Measurements from ENCODE around the gene CACNA1S. TPM values are rescaled to one million over a fixed set of nuclear protein-coding genes. Genes with fewer than 3 reads are reported as not detected.

Gene CACNA1S
- total and polyA plus RNA-seq, 8 donors, result under 0.01 to 0.18 TPM; not detected in 6

DNA sequence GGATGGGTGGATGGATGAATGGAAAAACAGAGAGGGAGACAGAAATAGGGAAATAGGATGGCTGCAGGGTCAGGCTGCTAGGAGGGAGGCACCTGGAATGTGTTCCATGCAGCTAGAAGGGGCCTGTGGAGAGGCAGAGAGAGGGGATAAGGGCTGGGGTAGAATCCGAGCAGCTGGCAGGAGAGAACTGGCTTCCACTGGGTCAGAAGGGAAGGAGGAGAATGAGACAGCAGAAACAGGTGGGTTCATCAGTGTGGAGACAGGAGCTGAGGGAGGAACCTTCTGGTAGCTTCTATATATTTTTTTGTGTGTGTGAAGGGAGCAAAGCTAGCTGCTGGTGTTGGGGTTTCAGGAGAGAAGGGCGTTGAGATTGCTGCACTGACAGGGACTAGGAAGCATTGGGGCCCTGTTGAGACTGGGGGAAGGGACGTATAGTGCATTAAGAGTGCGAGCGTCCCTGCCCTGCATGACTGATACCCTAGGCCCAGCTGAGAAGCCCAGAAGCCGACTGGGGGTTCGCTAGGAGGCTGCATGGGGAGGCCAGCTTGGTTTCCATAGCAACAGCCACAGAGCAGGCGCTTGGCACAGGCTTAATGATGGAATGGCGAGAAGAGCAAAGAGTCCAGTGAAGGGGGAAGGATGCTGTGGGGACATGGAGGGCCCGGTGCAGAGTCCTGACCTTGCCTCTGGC is 73.9 kb downstream of the CACNA1S start:
- WGBS, 5 donors, result 86 to 91% (median 88%) methylated on average over 10 of the region's 10 CpGs
- Histone ChIP-seq H3K4me1 (peaks cover 0 to 7% (median 3%) of the 10 kb centered on the region in 4 donors), H3K9me3 (no peaks in the 10 kb centered on the region), H3K27me3 (no peaks in the 10 kb centered on the region), H3K4me3 (no peak overlapping the region), H3K36me3 (no peaks in the 10 kb centered on the region), H3K27ac (no peak overlapping the region)
- no peak for DNase-seq
- no peak for TF ChIP-seq EP300 (IDR thresholded peaks at IDR 0.05)
- TF ChIP-seq POLR2A (IDR thresholded peaks at IDR 0.05), result no peak
- TF ChIP-seq, protein P1, sequence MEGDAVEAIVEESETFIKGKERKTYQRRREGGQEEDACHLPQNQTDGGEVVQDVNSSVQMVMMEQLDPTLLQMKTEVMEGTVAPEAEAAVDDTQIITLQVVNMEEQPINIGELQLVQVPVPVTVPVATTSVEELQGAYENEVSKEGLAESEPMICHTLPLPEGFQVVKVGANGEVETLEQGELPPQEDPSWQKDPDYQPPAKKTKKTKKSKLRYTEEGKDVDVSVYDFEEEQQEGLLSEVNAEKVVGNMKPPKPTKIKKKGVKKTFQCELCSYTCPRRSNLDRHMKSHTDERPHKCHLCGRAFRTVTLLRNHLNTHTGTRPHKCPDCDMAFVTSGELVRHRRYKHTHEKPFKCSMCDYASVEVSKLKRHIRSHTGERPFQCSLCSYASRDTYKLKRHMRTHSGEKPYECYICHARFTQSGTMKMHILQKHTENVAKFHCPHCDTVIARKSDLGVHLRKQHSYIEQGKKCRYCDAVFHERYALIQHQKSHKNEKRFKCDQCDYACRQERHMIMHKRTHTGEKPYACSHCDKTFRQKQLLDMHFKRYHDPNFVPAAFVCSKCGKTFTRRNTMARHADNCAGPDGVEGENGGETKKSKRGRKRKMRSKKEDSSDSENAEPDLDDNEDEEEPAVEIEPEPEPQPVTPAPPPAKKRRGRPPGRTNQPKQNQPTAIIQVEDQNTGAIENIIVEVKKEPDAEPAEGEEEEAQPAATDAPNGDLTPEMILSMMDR (IDR thresholded peaks at IDR 0.05), result no peak
- TF ChIP-seq POLR2AphosphoS5 (IDR thresholded peaks at IDR 0.05), result no peak
- intact Hi-C loops (cut with DNase I; ENCODE audit: low total_unique reads), result loop anchor here (5.0 kb wide), 1 partner anchor 416 kb away; the partner anchor contains the start of gene KIF14

DNA sequence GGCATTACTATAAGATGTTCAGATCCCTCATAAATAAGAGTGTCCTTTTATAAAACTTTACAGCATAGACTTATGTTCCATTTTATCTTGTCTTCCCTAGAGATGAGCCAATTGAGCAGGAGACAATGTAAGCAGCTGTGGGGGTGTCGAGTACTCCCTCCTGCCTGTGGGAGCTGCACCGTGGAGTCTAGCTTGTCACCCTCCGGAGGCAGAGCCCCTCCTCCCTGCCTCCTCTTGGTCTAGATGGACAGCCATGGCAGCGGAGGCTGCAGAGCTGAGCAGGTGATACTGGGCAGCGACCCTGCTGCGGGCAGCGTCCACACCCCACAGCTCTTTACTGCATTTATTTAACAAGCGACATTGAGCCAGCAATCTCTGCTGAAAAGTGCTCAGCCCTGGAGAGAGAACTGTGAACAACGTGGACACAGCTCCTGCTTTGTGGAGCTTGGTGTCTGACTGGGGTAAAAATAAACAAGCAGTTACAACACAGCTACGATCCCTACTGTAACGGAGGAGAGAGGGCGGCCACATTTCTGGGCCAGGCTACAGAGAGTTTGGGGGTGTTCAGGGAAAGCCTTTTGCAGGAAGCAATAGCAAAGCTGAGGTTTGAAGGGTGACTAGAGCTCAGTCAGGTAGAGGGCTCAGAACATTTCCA is 75.9 kb downstream of the CACNA1S start:
- TF ChIP-seq POLR2A (IDR thresholded peaks at IDR 0.05) (no peak), POLR2AphosphoS5 (IDR thresholded peaks at IDR 0.05) (no peak), EP300 (IDR thresholded peaks at IDR 0.05) (no peak)
- TF ChIP-seq, protein P1 (IDR thresholded peaks at IDR 0.05), result no peak
- DNase-seq, result no peak
- WGBS, 5 donors, result 36 to 61% (median 53%) methylated on average over 12 of the region's 12 CpGs

DNA sequence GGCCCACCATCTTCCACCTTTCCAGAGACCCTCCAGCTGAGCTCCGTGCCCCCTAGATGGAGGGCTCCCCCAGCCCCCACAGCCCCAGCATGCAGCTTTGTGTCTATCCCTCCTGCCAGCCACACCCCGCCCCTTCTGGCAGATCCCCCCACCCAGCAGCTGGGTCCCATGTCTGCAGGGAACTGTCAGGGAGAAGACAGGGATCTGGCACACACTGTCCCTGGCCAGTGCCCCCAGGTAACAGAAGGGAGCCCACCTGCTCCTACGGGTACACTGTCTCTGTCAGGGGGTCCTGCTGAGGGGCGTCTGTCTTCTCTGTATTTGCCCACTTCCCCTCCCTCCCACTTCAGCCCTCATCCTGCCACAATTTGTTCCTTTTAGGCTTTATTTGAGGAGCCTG is 77.6 kb downstream of the CACNA1S start:
- H3K27ac ChIP-seq, result no peak overlapping the region
- WGBS, 5 donors, result 82 to 89% (median 84%) methylated on average over 4 of the region's 4 CpGs
- intact Hi-C loops (cut with DNase I; ENCODE audit: low total_unique reads), result loop anchor here (5.0 kb wide), 1 partner anchor 412 kb away; the partner anchor contains the start of gene KIF14
- H3K4me3 ChIP-seq, result no peak overlapping the region
- H3K9me3 ChIP-seq, result no peaks in the 10 kb centered on the region
- no peak for TF ChIP-seq POLR2AphosphoS5 (IDR thresholded peaks at IDR 0.05)
- TF ChIP-seq EP300 (IDR thresholded peaks at IDR 0.05), result no peak
- no peak for TF ChIP-seq POLR2A (IDR thresholded peaks at IDR 0.05)
- TF ChIP-seq, protein P1 (IDR thresholded peaks at IDR 0.05), result no peak
- no peak for DNase-seq
- no peaks in the 10 kb centered on the region for H3K36me3 ChIP-seq
- no peaks in the 10 kb centered on the region for H3K27me3 ChIP-seq
- no peaks in the 10 kb centered on the region for H3K4me1 ChIP-seq

More for the DNA sequence above, 75.9 kb downstream of the CACNA1S start:
- no peaks in the 10 kb centered on the region for H3K4me1 ChIP-seq
- H3K4me3 ChIP-seq, result no peak overlapping the region
- H3K36me3 ChIP-seq, result no peaks in the 10 kb centered on the region
- no peak overlapping the region for H3K27ac ChIP-seq
- intact Hi-C loops (cut with DNase I; ENCODE audit: low total_unique reads), result loop anchor here (5.0 kb wide), 1 partner anchor 414 kb away; the partner anchor contains the start of gene KIF14
- no peaks in the 10 kb centered on the region for H3K27me3 ChIP-seq
- H3K9me3 ChIP-seq, result no peaks in the 10 kb centered on the region

DNA sequence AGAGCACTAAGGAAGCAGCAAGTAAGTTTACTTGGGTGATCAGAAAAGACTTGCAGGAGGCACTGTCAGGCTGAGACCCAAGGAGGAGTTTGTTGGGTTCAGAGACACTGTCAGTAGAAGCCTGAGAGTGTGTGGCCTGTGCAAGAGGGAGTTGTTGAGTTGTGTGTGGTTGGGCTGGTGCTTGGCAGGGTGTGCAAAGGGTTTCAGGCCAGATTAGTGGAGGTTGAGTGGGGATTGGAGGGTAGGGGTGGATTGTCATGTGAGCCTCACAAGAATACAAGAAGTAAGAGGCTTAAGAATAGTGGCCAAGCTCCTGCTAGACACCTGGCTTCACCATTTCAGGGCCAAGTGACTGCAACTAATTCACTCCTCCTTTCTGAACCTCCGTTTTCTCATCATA is 79.8 kb downstream of the CACNA1S start:
- Histone ChIP-seq H3K27me3 (no peaks in the 10 kb centered on the region), H3K36me3 (no peaks in the 10 kb centered on the region), H3K9me3 (no peaks in the 10 kb centered on the region), H3K27ac (no peak overlapping the region), H3K4me3 (no peak overlapping the region), H3K4me1 (peaks cover 8 to 22% (median 13%) of the 10 kb centered on the region in 4 donors)
- intact Hi-C loops (cut with DNase I; ENCODE audit: low total_unique reads), result no loop called here
- TF ChIP-seq POLR2A (IDR thresholded peaks at IDR 0.05), result no peak
- TF ChIP-seq POLR2AphosphoS5 (IDR thresholded peaks at IDR 0.05), result no peak
- TF ChIP-seq, protein P1 (IDR thresholded peaks at IDR 0.05), result no peak
- TF ChIP-seq EP300 (IDR thresholded peaks at IDR 0.05), result no peak
- no peak for DNase-seq
- WGBS, 5 donors, result 84 to 98% (median 94%) methylated on average over 1 of the region's 1 CpG
